Lower leg skin (tissue), 3 donors: ENCODE measurements around the gene ARSJ.

Source experiments
- POLR2A ChIP-seq, 2 donors: fragments of 450-650 bp; IDR thresholded peaks; one replicate each; pipeline ENCODE4 v1.6.1; 2016 to 2017; ENCODE audit warnings: antibody characterized with exemption in 2 of 2, mild to moderate bottlenecking in 1 of 2, moderate library complexity in 1 of 2
- TF ChIP-seq, protein P1 (sequence below), 3 donors: fragments of 450-650 bp; IDR thresholded peaks; one replicate each; pipeline ENCODE4 v1.5.1; 2016; ENCODE audit warnings: antibody characterized with exemption in 3 of 3, mild to moderate bottlenecking in 3 of 3, moderate library complexity in 2 of 3

GRCh38 chr4:113871080-113871479 is 108.4 kb downstream of the ARSJ start:
- TF ChIP-seq POLR2A (IDR thresholded peaks at IDR 0.05) = no peak
- TF ChIP-seq, protein P1, sequence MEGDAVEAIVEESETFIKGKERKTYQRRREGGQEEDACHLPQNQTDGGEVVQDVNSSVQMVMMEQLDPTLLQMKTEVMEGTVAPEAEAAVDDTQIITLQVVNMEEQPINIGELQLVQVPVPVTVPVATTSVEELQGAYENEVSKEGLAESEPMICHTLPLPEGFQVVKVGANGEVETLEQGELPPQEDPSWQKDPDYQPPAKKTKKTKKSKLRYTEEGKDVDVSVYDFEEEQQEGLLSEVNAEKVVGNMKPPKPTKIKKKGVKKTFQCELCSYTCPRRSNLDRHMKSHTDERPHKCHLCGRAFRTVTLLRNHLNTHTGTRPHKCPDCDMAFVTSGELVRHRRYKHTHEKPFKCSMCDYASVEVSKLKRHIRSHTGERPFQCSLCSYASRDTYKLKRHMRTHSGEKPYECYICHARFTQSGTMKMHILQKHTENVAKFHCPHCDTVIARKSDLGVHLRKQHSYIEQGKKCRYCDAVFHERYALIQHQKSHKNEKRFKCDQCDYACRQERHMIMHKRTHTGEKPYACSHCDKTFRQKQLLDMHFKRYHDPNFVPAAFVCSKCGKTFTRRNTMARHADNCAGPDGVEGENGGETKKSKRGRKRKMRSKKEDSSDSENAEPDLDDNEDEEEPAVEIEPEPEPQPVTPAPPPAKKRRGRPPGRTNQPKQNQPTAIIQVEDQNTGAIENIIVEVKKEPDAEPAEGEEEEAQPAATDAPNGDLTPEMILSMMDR (IDR thresholded peaks at IDR 0.05) = no peak
